Mucosa of stomach (tissue), 1 donor: ENCODE data around the gene DPYD.

Experiments
- H3K27me3 ChIP-seq: one replicate; pipeline ENCODE4 v1.7.0; 2013; ENCODE audit warnings: mild to moderate bottlenecking, low read length; ENCODE audit not compliant: control insufficient read depth, insufficient read depth
- H3K36me3 ChIP-seq: one replicate; pipeline ENCODE4 v1.7.0; 2013; ENCODE audit warnings: low read length; ENCODE audit not compliant: control insufficient read depth, insufficient read depth
- H3K4me1 ChIP-seq: one replicate; pipeline ENCODE4 v1.7.0; 2013; ENCODE audit warnings: mild to moderate bottlenecking, low read length; ENCODE audit not compliant: control insufficient read depth, insufficient read depth
- H3K4me3 ChIP-seq: one replicate; pipeline ENCODE4 v1.7.0; 2013; ENCODE audit warnings: low read length
- H3K9ac ChIP-seq: one replicate; pipeline ENCODE4 v1.7.0; 2013; ENCODE audit warnings: mild to moderate bottlenecking, low read length, moderate library complexity
- H3K9me3 ChIP-seq: one replicate; pipeline ENCODE4 v1.7.0; 2013; ENCODE audit warnings: mild to moderate bottlenecking, low read length, moderate library complexity; ENCODE audit not compliant: control insufficient read depth
- donor health status: Pancreatic carcinoma.

The DPYD gene

DNA sequence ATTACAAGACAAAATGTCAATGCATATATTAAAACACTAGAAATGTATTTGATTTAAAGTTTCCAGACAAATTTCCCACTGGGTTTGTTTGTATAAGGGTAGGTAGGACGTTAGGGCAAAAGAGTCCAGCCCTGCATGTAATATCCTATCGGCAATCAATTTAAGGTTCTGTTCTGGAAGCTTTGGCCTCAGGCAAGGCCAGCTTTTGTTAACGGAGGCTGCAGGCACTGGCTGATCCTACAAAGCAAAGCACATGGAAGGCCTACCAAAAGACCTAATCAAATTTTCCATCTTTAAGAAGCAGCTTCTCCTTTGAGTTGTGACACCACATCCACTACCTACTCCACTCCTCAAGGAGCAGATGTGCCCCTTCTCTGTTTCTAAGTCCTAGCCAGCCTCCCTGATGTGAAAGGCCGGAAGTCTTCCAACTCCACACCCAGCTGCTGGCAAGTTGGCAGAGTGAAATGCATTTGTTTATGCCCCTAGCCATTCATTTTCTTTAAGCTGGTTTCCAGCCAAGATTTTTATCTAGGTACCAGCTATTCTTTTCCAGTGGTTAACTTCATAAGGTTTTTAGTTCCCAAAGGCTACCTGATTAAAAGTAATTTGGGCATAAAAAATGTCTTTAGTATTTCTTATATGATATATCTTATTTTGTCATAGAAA lies 746.7 kb downstream of the DPYD start:
- H3K27me3 ChIP-seq, result no peaks in the 10 kb centered on the region
- H3K4me3 ChIP-seq, result no peak overlapping the region
- no peaks in the 10 kb centered on the region for H3K4me1 ChIP-seq
- H3K9me3 ChIP-seq, result no peaks in the 10 kb centered on the region
- H3K9ac ChIP-seq, result no peak overlapping the region
- H3K36me3 ChIP-seq, result no peaks in the 10 kb centered on the region

DNA sequence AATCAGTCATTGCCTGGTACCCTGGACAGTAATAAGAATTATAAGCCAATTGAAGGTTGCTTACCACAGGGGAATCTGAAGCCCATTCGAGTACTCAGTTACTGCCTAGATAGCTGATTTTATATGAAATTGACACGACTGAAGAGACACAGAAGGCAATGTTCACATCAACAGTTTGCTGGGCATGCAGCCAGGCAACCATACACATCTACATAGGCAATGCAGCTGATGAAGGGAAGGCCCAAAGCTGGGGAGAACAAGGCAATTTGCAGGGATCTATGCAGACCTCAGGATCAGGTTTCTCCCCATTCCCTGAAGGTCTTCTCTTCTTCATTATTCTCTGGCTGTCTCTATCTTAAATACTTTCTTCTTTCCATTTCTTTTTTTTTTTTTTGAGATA lies 750.5 kb downstream of the DPYD start:
- Histone ChIP-seq H3K36me3 (no peaks in the 10 kb centered on the region), H3K27me3 (no peaks in the 10 kb centered on the region), H3K4me1 (no peaks in the 10 kb centered on the region), H3K4me3 (no peak overlapping the region), H3K9me3 (no peaks in the 10 kb centered on the region), H3K9ac (no peak overlapping the region)

DNA sequence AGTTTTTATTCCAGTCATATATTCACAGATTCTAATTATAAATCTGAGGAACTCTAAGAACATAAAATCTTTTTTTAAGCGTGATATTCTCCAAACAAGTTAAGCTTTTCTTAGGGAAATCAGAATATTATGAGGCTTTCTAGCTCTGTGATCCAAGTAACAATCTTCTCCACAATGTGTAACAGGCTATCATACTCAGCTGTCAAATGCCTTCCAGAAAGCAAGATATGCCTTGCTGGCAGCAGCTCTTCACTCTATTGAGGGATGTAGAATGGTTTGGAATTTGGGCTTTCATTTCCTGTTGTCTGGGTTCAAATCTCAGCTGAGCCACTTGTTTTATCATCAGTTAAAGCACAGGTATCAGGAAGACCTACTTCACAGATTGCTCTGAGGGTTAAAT lies 752.8 kb downstream of the DPYD start:
- H3K36me3 ChIP-seq, result no peaks in the 10 kb centered on the region
- H3K27me3 ChIP-seq, result no peaks in the 10 kb centered on the region
- H3K9ac ChIP-seq, result no peak overlapping the region
- no peaks in the 10 kb centered on the region for H3K4me1 ChIP-seq
- no peak overlapping the region for H3K4me3 ChIP-seq
- H3K9me3 ChIP-seq, result no peaks in the 10 kb centered on the region

DNA sequence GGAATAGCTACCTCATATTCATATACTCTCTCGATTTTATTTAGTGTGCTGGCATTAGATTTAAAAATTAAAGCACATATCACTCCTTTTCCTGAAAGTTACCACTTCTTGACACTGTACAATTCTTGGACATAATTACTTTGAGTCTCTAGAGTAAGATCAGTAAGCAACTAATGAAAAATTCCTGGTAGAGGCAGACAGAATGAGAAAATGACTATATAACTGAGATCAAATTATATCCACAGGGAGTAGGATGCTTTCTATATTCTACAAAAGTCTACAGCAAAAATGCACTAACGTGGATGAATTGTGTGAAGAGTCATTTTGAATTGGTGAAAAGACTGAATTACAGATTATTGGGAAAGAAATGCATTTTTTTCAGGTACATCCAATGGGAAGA lies 753.6 kb downstream of the DPYD start:
- H3K36me3 ChIP-seq, result no peaks in the 10 kb centered on the region
- no peaks in the 10 kb centered on the region for H3K9me3 ChIP-seq
- no peaks in the 10 kb centered on the region for H3K27me3 ChIP-seq
- H3K9ac ChIP-seq, result no peak overlapping the region
- no peak overlapping the region for H3K4me3 ChIP-seq
- H3K4me1 ChIP-seq, result no peaks in the 10 kb centered on the region

DNA sequence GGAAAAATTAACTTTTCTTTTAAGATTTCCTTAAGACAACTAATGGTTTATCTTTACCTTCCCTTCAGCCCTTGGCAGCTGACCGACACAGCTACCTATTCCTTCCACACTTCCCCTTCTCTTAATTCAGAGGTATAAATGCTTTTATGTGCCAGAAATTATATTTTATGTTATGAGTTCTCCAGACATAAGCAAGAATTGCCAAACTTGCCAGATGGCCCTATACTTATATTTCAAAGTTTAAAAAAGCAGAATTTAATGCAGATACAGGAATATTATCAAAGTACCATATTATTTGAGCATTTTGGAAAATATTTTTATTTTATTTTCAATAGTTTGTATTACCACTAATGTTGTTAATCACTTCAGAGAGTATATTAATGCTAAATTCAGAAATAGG lies 754.2 kb downstream of the DPYD start:
- Histone ChIP-seq H3K4me1 (no peaks in the 10 kb centered on the region), H3K36me3 (no peaks in the 10 kb centered on the region), H3K27me3 (no peaks in the 10 kb centered on the region), H3K4me3 (no peak overlapping the region), H3K9ac (no peak overlapping the region), H3K9me3 (no peaks in the 10 kb centered on the region)

DNA sequence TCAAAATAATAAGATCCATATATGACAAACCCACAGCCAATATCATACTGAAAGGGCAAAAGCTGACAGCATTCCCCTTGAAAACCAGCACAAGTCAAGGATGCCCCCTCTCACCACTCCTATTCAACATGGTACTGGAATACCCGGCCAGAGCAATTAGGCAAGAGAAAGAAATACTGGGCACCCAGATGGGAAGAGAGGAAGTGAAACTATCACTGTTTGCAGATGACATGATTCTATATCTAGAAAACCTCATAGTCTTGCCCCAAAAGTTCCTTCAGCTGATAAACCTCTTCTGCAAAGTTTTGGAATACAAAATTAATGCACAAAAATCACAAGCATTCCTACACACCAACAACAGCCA lies 756.6 kb downstream of the DPYD start:
- H3K9ac ChIP-seq, result no peak overlapping the region
- H3K4me1 ChIP-seq, result no peaks in the 10 kb centered on the region
- no peaks in the 10 kb centered on the region for H3K9me3 ChIP-seq
- H3K4me3 ChIP-seq, result no peak overlapping the region
- H3K36me3 ChIP-seq, result no peaks in the 10 kb centered on the region
- H3K27me3 ChIP-seq, result no peaks in the 10 kb centered on the region

DNA sequence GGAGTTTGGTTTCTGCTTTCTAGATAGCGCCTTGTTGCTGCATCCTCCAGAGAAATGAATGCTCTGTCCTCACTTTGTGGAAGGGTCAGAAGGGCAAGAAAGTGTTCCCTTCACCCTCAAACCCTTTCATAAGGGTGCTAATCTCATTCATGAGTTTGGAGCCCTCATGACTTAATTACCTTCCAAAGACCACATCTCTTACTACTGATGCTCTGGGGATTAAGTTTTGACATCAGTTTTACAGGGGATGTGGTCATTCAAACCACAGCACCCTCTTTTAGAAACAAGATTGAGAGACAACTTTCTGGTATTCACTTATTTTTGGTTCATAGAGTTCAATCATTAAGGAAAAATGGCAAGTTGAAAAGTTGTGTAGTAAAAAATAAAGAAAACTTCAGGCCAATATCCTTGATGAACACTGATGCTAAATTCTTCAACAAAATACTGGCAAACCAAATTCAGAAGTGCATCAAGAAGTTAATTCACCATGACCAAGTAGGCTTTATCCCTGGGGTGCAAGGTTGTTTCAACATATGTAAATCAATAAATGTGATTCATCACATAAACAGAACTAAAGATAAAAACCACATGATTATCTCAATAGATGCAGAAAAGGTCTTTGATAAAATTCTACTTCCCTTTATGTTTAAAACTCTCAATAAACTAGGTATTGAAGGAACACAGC lies 757.1 kb downstream of the DPYD start:
- Histone ChIP-seq H3K9ac (no peak overlapping the region), H3K4me1 (no peaks in the 10 kb centered on the region), H3K4me3 (no peak overlapping the region), H3K36me3 (no peaks in the 10 kb centered on the region), H3K27me3 (no peaks in the 10 kb centered on the region), H3K9me3 (no peaks in the 10 kb centered on the region)

DNA sequence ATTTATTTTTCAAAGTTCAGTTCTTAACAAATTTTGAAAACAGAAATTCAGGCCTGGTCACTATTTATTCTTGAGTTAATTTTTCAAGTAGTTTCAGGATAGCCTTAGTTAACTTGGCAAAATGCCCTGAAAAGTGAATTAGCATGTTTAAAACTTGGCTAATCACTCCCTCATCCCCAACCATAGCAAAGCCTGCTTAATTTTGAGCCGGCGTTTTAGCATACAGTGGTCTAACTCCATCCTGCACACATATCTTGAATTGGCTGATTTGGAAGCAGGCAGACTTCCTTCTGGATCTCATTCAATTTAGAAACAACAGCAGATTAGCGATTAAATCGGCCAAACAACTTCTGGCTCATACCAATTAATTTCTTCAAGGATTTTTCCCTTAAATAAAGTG lies 760.0 kb downstream of the DPYD start:
- no peaks in the 10 kb centered on the region for H3K36me3 ChIP-seq
- H3K9ac ChIP-seq, result no peak overlapping the region
- no peak overlapping the region for H3K4me3 ChIP-seq
- H3K4me1 ChIP-seq, result no peaks in the 10 kb centered on the region
- H3K27me3 ChIP-seq, result no peaks in the 10 kb centered on the region
- no peaks in the 10 kb centered on the region for H3K9me3 ChIP-seq

DNA sequence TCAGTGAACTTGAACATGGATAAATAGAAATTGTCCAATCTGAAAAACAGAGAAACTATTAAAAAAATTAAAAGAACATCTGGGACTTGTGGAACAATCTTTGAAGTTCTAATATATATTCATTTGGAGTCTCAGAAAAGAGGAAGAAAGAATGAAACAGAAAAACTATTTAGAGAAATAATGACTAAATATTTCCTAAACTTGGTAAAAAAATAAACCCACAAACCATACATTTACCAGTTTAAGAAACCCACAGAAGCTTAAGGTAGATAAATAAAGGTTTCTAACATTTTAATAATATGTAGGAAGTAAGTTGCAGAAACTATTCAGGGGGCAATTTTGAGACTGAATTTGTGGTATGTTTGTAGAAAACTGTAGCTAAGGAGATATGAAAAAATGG lies 761.5 kb downstream of the DPYD start:
- H3K4me3 ChIP-seq, result no peak overlapping the region
- H3K9me3 ChIP-seq, result no peaks in the 10 kb centered on the region
- H3K9ac ChIP-seq, result no peak overlapping the region
- no peaks in the 10 kb centered on the region for H3K27me3 ChIP-seq
- H3K4me1 ChIP-seq, result no peaks in the 10 kb centered on the region
- no peaks in the 10 kb centered on the region for H3K36me3 ChIP-seq

DNA sequence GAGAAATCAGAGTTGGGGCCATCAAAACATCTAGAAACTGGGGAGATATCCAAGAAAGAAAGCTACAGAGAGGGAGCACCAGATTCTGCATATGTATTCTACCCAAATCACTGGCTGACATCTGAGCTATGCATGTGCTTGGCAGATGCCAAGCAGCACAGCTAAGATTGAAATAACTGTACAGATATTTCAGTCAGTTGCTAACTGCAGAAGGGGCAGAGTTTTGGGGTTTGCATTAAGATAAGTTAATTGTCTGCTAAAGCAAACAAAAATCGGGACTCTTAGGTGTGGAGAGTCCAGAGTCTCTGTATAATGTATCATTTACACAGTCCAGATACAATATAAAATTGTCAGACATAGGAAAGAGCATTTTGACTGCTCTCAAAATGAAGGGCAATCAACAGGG lies 762.1 kb downstream of the DPYD start:
- Histone ChIP-seq H3K36me3 (no peaks in the 10 kb centered on the region), H3K9ac (no peak overlapping the region), H3K9me3 (no peaks in the 10 kb centered on the region), H3K27me3 (no peaks in the 10 kb centered on the region), H3K4me3 (no peak overlapping the region), H3K4me1 (no peaks in the 10 kb centered on the region)

DNA sequence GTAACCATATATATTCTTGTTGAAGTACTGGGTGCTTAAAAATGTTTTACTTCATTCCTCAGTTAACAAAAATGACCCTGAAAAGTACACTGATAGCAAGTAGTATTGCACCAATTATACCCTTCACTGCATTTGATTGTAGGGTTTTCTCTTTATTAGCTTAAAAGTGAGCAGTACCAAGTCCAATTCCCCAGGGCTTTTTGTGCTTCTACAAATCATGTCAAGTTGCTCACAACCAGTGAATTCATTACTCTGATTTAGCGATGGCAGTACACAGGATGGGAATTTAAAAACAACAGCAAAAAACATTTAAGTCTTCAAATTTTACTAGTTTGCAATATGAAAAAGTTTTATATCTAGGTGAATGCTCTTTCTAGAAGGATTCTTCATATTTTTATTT lies 762.8 kb downstream of the DPYD start:
- Histone ChIP-seq H3K4me1 (no peaks in the 10 kb centered on the region), H3K9me3 (no peaks in the 10 kb centered on the region), H3K27me3 (no peaks in the 10 kb centered on the region), H3K4me3 (no peak overlapping the region), H3K9ac (no peak overlapping the region), H3K36me3 (no peaks in the 10 kb centered on the region)

DNA sequence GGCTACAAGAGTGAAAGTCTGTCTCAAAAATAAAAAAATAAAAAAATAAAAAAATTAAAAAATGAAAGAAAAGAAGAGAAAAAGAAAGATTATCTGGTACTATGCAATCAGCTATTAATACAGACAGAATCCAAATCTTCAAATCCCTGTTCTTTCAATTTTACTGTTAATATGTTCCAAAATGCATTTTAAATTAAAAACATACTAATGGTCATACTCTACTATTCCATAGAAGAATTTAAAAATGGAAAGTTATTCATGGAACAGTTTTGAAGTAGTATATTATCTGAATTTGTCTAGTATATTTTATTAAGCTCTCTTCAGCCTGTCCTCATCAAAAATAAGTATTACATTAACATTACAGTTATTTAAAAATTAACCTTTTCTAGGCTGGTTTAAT lies 769.2 kb downstream of the DPYD start:
- no peaks in the 10 kb centered on the region for H3K27me3 ChIP-seq
- H3K9ac ChIP-seq, result no peak overlapping the region
- H3K4me3 ChIP-seq, result no peak overlapping the region
- H3K36me3 ChIP-seq, result no peaks in the 10 kb centered on the region
- no peaks in the 10 kb centered on the region for H3K9me3 ChIP-seq
- H3K4me1 ChIP-seq, result no peaks in the 10 kb centered on the region
